ENCODE data around the gene CHKA. TPM values are rescaled to one million over a fixed set of nuclear protein-coding genes. Genes with fewer than 3 reads are reported as not detected.
A peak's percentile ranks its signal among the peaks of the same experiment; 100 is the strongest.

CHKA gene
- total and polyA plus RNA-seq, 2 of the 8 experiments (the other 6 are each of a cell fraction or from before 2014, with no cell fraction given): 61.2 to 86.6 TPM

- peaks cover 0 to 2% of the 10 kb centered on the region in 2 experiments for H4K20me1 ChIP-seq (replicated peaks in 1 of 2; ENCODE audit: control insufficient read depth in 1 of 2, insufficient read depth in 2 of 2, low read length in 2 of 2)
- WGBS, 2 experiments (ENCODE audit: extremely low coverage in 1 of 2, insufficient coverage in 1 of 2, insufficient read length in 1 of 2, insufficient replicate concordance in 2 of 2, low coverage in 1 of 2, low lambda C conversion rate in 2 of 2, missing lambda C conversion rate in 1 of 2): 87% methylated on average over 15 of the region's 16 CpGs; no CpG with 5 or more reads in 1 of the 2 experiments
- H2BK20ac ChIP-seq (ENCODE audit: low read length): no peak overlapping the region
- H3K4me3 ChIP-seq (ENCODE audit: extremely low read depth in 1 of 4, insufficient read depth in 2 of 4, low read depth in 3 of 4, low read length in 4 of 4): no peak overlapping the region
- peaks cover 0 to 2% (median under 1%) of the 10 kb centered on the region in 4 experiments; a peak in 2 of 7 replicates for H3K27me3 ChIP-seq (replicated peaks in 1 of 4; ENCODE audit: control insufficient read depth in 3 of 4, extremely low read depth in 1 of 4, insufficient read depth in 3 of 4, low read length in 3 of 4)
- peak; percentile 70; the same call in 1 of the 2 replicates for TF ChIP-seq KDM1A (IDR thresholded peaks at IDR 0.05; ENCODE audit: borderline replicate concordance, low read length)
- TF ChIP-seq RBBP5 (IDR thresholded peaks at IDR 0.05; ENCODE audit: borderline replicate concordance, low read depth, low read length): no peak
- no peak overlapping the region for H3K4me2 ChIP-seq (ENCODE audit: insufficient read depth in 1 of 2, low read depth in 2 of 2, low read length in 2 of 2)
- H3K9ac ChIP-seq (replicated peaks in 1 of 4; ENCODE audit: extremely low read depth in 1 of 4, low read depth in 3 of 4, low read length in 3 of 4): no peak overlapping the region
- H3K9me3 ChIP-seq (ENCODE audit: insufficient read depth in 2 of 2, low read depth in 1 of 2, low read length in 1 of 2): no peaks in the 10 kb centered on the region
- no peak overlapping the region for H2AFZ ChIP-seq (ENCODE audit: low read length)
- H2BK15ac ChIP-seq (ENCODE audit: low read length): no peak overlapping the region
- no peaks in the 10 kb centered on the region for H3K79me1 ChIP-seq (ENCODE audit: low read depth, low read length)
- H3K79me2 ChIP-seq (ENCODE audit: control insufficient read depth in 1 of 2, insufficient read depth in 2 of 2, low read length in 2 of 2): no peaks in the 10 kb centered on the region
- H2BK120ac ChIP-seq (replicated peaks; ENCODE audit: low read depth, low read length): no peak overlapping the region
- no peak overlapping the region for H4K91ac ChIP-seq (replicated peaks; ENCODE audit: insufficient read length, low read length)
- no peak overlapping the region for H2BK5ac ChIP-seq (ENCODE audit: low read depth, low read length)
- no peak overlapping the region for H3K14ac ChIP-seq (ENCODE audit: insufficient read length)
- no peaks in the 10 kb centered on the region for H3K36me3 ChIP-seq (ENCODE audit: control insufficient read depth in 2 of 4, insufficient read depth in 4 of 4, low read length in 3 of 4)
- peaks cover 12% of the 10 kb centered on the region for H3K23me2 ChIP-seq (ENCODE audit: low read depth, low read length)
- H2AK5ac ChIP-seq (ENCODE audit: low read depth, low read length): no peak overlapping the region
- H3K18ac ChIP-seq (ENCODE audit: extremely low read depth, low read length): no peak overlapping the region
- H3K23ac ChIP-seq (ENCODE audit: insufficient read length): no peak overlapping the region
- no peak overlapping the region for H3K27ac ChIP-seq (ENCODE audit: low read depth, low read length)
- no peak overlapping the region for H3K4ac ChIP-seq (replicated peaks; ENCODE audit: insufficient read length, low read depth, low read length)
- DNase-seq (ENCODE audit: low read depth in 1 of 2, low spot score in 2 of 2) (no peak), FAIRE-seq (no peak)
- POLR2A ChIA-PET (ENCODE audit: partially characterized antibody): interaction anchor here (0.7 to 3.3 kb wide), 4 partner anchors 13 to 31 kb away, joined by 3 to 17 read pairs (median 4); partner anchors contain the start of gene TCIRG1
- no peak overlapping the region for H2BK12ac ChIP-seq (ENCODE audit: low read depth, low read length)
- CTCF ChIA-PET (ENCODE audit: partially characterized antibody): interaction anchor here (0.8 to 4.6 kb wide), 8 partner anchors 10 to 202 kb away, joined by 3 to 40 read pairs (median 3); partner anchors contain the start of gene TCIRG1
- H4K8ac ChIP-seq (ENCODE audit: extremely low read depth, insufficient read depth, low read length): no peak overlapping the region; the same call in 1 of the 2 replicates
- H3K4me1 ChIP-seq (replicated peaks in 1 of 4; ENCODE audit: control insufficient read depth in 3 of 4, insufficient read depth in 4 of 4, low read length in 3 of 4): peaks cover 0 to 26% (median 16%) of the 10 kb centered on the region in 4 experiments; a peak in 6 of 7 replicates
- no peak overlapping the region for H3K56ac ChIP-seq (replicated peaks; ENCODE audit: insufficient read length, low read depth, low read length)
- H4K5ac ChIP-seq (ENCODE audit: insufficient read length, low read depth, low read length): no peak overlapping the region
These were observed 113.4 kb downstream of the CHKA start for GRCh38 chr11:68007498-68008380.

Data from H1 (cell line).